HepG2 (cell line): Measurements from ENCODE around the gene CACNA1G.

Source experiments
- ATF7 ChIP-seq, 2 experiments: fragments of 450-650 bp in 1 of 2; sonication (generic) in 1 of 2; formaldehyde crosslinking in 1 of 2; IDR thresholded peaks; 2 replicates each; pipeline versions ENCODE4 v1.4.0 to v1.6.1; 2016 to 2020; ENCODE audit warnings: antibody characterized with exemption in 1 of 2, mild to moderate bottlenecking in 1 of 2, missing genetic modification reagents in 1 of 2
- EZH2 ChIP-seq: conservative IDR thresholded peaks from 2 replicates; pipeline ENCODE4 v1.6.1; 2012; ENCODE audit warnings: mild to moderate bottlenecking, low read depth, low read length, moderate library complexity
- JUND ChIP-seq: sonication (generic); formaldehyde crosslinking; IDR thresholded peaks from 2 replicates; pipeline ENCODE4 v1.8.0; 2022; ENCODE audit warnings: mild to moderate bottlenecking, missing genetic modification reagents
- KLF16 ChIP-seq, 2 experiments: sonication (generic) in 1 of 2; formaldehyde crosslinking in 1 of 2; IDR thresholded peaks; 2 replicates each; pipeline versions ENCODE4 v1.6.1 to v1.8.0; 2016 to 2023; ENCODE audit warnings: missing genetic modification reagents in 2 of 2, missing compliant biosample characterization in 1 of 2
- POLR2A ChIP-seq, 2 experiments: IDR thresholded peaks; 2 replicates each; pipeline ENCODE4 v1.6.1; 2011; ENCODE audit warnings: low read depth in 2 of 2, low read length in 2 of 2, mild to moderate bottlenecking in 1 of 2, moderate library complexity in 1 of 2; ENCODE audit not compliant: insufficient read depth in 1 of 2
- POLR2AphosphoS5 ChIP-seq: IDR thresholded peaks from 2 replicates; pipeline ENCODE4 v1.6.1; 2012; ENCODE audit warnings: low read depth, low read length
- REXO4 ChIP-seq: sonication (generic); formaldehyde crosslinking; IDR thresholded peaks from 2 replicates; pipeline ENCODE4 v1.8.0; 2022; ENCODE audit warnings: missing genetic modification reagents, mild to moderate bottlenecking, borderline replicate concordance
- SP2 ChIP-seq: sonication (generic); formaldehyde crosslinking; IDR thresholded peaks from 2 replicates; pipeline ENCODE4 v1.5.1; 2020; ENCODE audit warnings: mild to moderate bottlenecking, missing genetic modification reagents
- ZFAT ChIP-seq: sonication (generic); formaldehyde crosslinking; conservative IDR thresholded peaks from 2 replicates; pipeline ENCODE4 v1.8.1; 2023; ENCODE audit warnings: missing genetic modification reagents, inconsistent platforms
- ZFX ChIP-seq: sonication (generic); formaldehyde crosslinking; IDR thresholded peaks from 2 replicates; pipeline ENCODE4 v1.4.0; 2020; ENCODE audit warnings: mild to moderate bottlenecking, low read depth, missing genetic modification reagents, moderate library complexity
- ZNF660 ChIP-seq: sonication (generic); formaldehyde crosslinking; IDR thresholded peaks from 2 replicates; pipeline ENCODE4 v1.5.1; 2020; ENCODE audit warnings: mild to moderate bottlenecking, low read depth, missing genetic modification reagents, borderline replicate concordance
- ZNF740 ChIP-seq: sonication (generic); formaldehyde crosslinking; IDR thresholded peaks from 2 replicates; pipeline ENCODE4 v1.4.0; 2020; ENCODE audit warnings: missing genetic modification reagents
- TF ChIP-seq, protein P1 (sequence below): sonication (generic); formaldehyde crosslinking; IDR thresholded peaks from 2 replicates; pipeline ENCODE4 v1.5.0; 2020; ENCODE audit warnings: mild to moderate bottlenecking, missing genetic modification reagents, moderate library complexity

- TF ChIP-seq ZFAT (CRISPR knock-in tag) (no peak), ATF7 (IDR thresholded peaks at IDR 0.05) (no peak), ATF7 (CRISPR knock-in tag; IDR thresholded peaks at IDR 0.05) (no peak), POLR2A (IDR thresholded peaks at IDR 0.05; ENCODE audit: insufficient read depth in 1 of 2, low read depth in 2 of 2, low read length in 2 of 2) (no peak), JUND (CRISPR knock-in tag) (no peak), ZNF740 (CRISPR knock-in tag) (no peak), EZH2 (no peak), SP2 (CRISPR knock-in tag) (no peak), POLR2AphosphoS5 (no peak), ZFX (no peak), KLF16 (CRISPR knock-in tag; IDR thresholded peaks at IDR 0.05) (no peak), REXO4 (CRISPR knock-in tag) (no peak), ZNF660 (CRISPR knock-in tag) (no peak)
- TF ChIP-seq, protein P1, sequence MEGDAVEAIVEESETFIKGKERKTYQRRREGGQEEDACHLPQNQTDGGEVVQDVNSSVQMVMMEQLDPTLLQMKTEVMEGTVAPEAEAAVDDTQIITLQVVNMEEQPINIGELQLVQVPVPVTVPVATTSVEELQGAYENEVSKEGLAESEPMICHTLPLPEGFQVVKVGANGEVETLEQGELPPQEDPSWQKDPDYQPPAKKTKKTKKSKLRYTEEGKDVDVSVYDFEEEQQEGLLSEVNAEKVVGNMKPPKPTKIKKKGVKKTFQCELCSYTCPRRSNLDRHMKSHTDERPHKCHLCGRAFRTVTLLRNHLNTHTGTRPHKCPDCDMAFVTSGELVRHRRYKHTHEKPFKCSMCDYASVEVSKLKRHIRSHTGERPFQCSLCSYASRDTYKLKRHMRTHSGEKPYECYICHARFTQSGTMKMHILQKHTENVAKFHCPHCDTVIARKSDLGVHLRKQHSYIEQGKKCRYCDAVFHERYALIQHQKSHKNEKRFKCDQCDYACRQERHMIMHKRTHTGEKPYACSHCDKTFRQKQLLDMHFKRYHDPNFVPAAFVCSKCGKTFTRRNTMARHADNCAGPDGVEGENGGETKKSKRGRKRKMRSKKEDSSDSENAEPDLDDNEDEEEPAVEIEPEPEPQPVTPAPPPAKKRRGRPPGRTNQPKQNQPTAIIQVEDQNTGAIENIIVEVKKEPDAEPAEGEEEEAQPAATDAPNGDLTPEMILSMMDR (CRISPR knock-in tag): no peak
Observed at GRCh38 chr17:50615828-50616227, 55.3 kb downstream of the CACNA1G start.
